A204.1 (cell line): ENCODE measurements around the gene CPA2.
"Not testable (repeated sequence)": the region's sequence is repeated elsewhere in the genome, so short reads cannot be mapped to it uniquely, and the experiment has no call there.

Experiments
- FAIRE-seq: peaks from 2 replicates; lab custom pipeline; 2012; peaks lifted over from hg19 to GRCh38; lab: Jason Lieb, UNC

CPA2 gene

GRCh38 chr7:130319541-130319940, 52.9 kb downstream of the CPA2 start:
- FAIRE-seq = no peak

DNA sequence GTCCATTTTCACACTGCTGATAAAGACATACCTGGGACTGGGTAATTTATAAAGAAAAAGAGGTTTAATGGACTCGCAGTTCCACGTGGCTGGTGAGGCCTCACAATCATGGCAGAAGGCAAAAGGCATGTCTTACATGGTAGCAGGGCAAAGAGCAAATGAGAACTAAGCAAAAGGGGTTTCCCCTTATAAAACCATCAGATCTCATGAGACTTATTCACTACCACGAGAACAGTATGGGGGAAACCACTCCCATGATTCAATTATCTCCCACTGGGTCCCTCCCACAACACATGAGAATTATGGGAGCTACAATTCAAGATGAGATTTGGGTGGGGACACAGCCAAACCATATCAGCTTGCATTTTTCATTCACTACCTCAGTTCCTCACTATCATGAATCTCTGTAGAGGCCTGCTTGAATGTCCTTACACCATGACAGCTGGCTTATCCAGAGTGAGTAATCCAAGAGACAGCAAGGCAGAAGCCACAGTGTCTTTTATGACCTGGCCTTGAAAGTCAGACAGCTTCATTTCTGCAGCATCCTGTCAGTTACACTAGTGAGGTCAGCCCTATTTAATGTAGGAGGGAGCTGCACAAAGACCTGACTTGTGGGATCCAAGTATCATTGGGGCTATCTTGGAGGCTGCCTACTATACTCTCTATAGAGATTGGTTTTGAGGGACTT, 55.0 kb downstream of the CPA2 start:
- FAIRE-seq = not testable (repeated sequence)

DNA sequence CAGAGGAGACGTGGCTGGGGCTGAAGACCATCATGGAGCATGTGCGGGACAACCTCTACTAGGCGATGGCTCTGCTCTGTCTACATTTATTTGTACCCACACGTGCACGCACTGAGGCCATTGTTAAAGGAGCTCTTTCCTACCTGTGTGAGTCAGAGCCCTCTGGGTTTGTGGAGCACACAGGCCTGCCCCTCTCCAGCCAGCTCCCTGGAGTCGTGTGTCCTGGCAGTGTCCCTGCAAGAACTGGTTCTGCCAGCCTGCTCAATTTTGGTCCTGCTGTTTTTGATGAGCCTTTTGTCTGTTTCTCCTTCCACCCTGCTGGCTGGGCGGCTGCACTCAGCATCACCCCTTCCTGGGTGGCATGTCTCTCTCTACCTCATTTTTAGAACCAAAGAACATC, 56.0 kb downstream of the CPA2 start:
- no peak for FAIRE-seq

DNA sequence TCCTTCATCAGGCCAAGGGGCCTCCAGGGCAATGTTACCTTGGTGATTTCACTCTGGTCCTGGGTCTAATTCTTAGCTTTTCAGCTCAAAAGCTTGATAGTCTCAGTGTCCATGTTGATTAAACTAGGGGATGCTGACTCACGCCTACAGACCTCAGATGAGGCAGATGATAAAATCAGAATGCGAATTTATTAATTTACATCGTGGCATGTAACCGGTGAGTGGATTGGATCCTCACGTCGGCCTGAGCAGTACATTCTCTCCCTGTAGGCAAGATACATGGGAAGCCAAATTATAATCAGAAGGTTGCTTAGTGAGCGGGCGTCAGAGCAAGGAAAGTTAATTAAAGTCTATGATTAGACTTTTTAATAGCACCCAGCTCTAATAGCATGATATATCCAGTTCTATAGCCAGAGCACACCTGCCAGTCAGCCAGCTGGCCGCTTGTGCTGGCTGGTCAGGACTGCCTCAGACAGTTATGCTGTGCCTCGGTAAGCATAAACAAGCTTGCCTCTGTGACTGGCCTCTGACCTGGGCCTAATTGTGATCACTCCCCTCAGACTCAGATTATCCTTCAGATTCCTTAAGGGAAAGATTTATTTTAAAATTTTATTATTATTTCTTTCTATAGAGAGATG, 57.8 kb downstream of the CPA2 start:
- FAIRE-seq = no peak

GRCh38 chr7:130329681-130330080, 63.0 kb downstream of the CPA2 start:
- FAIRE-seq = no peak

- FAIRE-seq = no peak
Measured at GRCh38 chr7:130332259-130333053, 65.8 kb downstream of the CPA2 start.

DNA sequence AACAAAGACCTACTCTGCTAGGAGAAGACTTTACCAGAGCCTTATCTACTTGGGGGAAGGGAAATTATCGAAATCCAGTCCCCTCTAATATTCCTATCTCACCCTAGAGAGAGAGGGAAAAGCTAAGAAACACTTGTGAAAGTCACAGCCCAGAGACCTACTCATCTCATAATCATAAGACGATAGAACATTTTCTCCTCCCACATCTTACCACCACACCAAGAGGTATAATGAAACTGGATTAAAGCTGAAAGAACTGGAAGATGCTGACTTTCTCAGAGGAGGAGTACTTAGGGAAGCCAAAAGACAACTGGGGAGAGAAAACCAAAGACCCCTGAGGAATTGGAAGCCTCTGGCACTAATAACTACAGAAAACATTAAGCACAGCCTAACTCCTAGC, 67.2 kb downstream of the CPA2 start:
- FAIRE-seq = no peak

DNA sequence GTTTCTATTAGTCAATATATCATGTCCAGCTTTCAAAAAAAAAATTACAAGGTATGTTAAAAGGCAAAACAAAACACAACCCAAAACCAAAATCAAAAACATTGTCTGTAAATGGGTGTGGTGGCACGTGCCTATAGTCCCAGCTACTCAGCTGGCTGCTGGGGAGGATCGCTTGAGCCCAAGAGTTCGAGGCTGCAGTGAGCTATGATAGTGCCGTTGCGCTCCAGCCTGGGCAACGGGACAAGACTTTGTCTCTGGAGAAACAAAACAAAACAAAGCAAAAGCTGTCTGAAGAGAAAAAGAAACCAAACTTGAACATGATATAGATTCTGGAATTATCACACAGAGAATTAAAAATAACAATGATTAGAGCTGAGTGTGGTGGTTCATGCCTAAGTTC, 67.6 kb downstream of the CPA2 start:
- no peak for FAIRE-seq

DNA sequence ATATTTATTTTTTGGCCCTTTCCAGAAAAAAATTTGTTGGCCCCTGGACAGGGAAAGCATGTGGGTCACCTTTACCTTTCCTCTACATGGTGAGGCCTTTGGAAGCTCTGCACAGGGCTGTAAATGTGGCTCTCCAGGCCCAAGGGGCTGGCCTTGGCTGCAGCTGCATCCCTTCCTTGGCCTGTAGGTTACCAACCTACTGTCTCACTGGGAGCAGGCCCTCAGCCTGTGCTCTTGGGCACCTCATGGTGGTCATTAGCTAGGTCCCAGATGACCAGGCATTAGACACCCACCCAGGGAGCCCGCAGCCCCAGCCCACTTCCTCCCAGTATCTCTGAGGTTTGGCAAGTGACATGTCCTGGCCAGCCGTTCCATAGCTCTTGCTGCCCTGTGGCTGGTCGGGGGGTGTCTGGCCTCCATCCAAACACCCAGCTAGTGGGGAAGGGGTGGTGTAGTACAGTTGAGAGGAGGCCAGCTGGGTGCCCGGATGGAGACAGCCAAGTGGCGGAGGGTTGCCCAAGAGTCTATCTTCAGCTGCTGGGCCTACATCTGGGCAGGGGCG, 70.8 kb downstream of the CPA2 start:
- FAIRE-seq = no peak

DNA sequence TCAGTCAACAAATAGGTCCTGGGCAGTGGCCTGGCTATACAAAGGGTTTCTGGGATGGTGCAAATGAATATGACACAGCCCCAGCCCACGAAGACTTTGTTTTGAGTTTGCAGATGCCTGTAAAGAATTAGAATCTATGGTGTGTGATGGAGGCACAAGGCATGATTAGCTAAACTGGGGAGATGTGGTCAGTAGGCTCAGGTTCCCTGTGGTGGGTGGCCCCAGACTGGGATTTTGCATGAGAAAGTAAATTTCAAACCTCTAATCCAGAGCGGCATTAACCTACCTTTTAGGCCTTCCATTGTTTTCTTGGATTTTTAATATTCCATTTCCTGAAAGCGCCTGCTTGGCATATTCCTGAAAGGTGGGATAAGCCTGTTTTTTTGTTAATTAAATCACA, 71.6 kb downstream of the CPA2 start:
- FAIRE-seq = no peak
